Right lobe of liver (tissue), 6 donors: ENCODE results near the gene INHBE. TPM values are rescaled to one million over a fixed set of nuclear protein-coding genes. Genes with fewer than 3 reads are reported as not detected.

Experiments used
- ATAC-seq, 4 donors: fragments of 200-7000 bp; cut with Tn5 transposase; one replicate each; pipeline ENCODE4 v1.9.1; 2020; ENCODE audit warnings: mild to moderate bottlenecking in 4 of 4, moderate library complexity in 4 of 4
- DNase-seq, 3 donors: peaks; one replicate each; pipeline ENCODE4 v3.0.0-alpha.2; 2020
- H3K27ac ChIP-seq, 3 donors: fragments of 200-600 bp; one replicate each; pipeline ENCODE4 v1.8.0; 2022
- H3K27me3 ChIP-seq, 2 donors: fragments of 200-600 bp; one replicate each; pipeline ENCODE4 v1.8.0; 2022
- H3K36me3 ChIP-seq, 4 donors: fragments of 200-600 bp; sonication (generic) in 1 of 4; one replicate each; pipeline versions ENCODE4 v1.5.1 to v1.8.0; 2017 to 2022; ENCODE audit warnings: control low read depth in 1 of 4
- H3K4me1 ChIP-seq, 4 donors: fragments of 200-600 bp; sonication (generic) in 1 of 4; one replicate each; pipeline versions ENCODE4 v1.5.1 to v1.8.0; 2017 to 2022; ENCODE audit warnings: control low read depth in 1 of 4
- H3K4me3 ChIP-seq, 3 donors: fragments of 200-600 bp; one replicate each; pipeline ENCODE4 v1.8.0; 2022
- H3K9me3 ChIP-seq, 4 donors: fragments of 200-600 bp; sonication (generic) in 1 of 4; one replicate each; pipeline versions ENCODE4 v1.5.1 to v1.8.0; 2017 to 2022; ENCODE audit warnings: control low read depth in 1 of 4
- CTCF ChIP-seq, 4 donors: fragments of 200-600 bp in 3 of 4; fragments of 450-650 bp in 1 of 4; IDR thresholded peaks; one replicate each; pipeline versions ENCODE4 v1.5.1 to v1.8.0; 2016 to 2022; ENCODE audit warnings: antibody characterized with exemption in 4 of 4, mild to moderate bottlenecking in 2 of 4
- POLR2A ChIP-seq: fragments of 450-650 bp; IDR thresholded peaks from one replicate; pipeline ENCODE4 v1.6.1; 2017; ENCODE audit warnings: antibody characterized with exemption, mild to moderate bottlenecking
- WGBS: methylation state at CpG from one replicate; pipeline ENCODE4 v1.1.6; 2018; ENCODE audit warnings: low coverage, low lambda C conversion rate; ENCODE audit not compliant: insufficient coverage; ENCODE audit errors: missing lambda C conversion rate; 5-methylcytosine and 5-hydroxymethylcytosine counted together
- intact Hi-C, 2 donors: fragments of 100-400 bp; cut with DNase I; formaldehyde crosslinking; loops; one replicate each; pipeline versions ENCODE4 v1.11.2 to v1.14.1; 2022
- total RNA-seq, 6 experiments: library from RNA; depleted of rRNA in 2 of 6; stranded (reverse); fragments of >200 nt in 2 of 6; fragmentation: NEBNext Ultra II Directional in 3 of 6; extraction: Animal tissue kit (Norgen Biotek cat#: 25700) in 3 of 6; gene quantifications; one replicate each; pipeline versions ENCODE4 v1.1.0 to v1.2.4, GENCODE V29; 2016 to 2023
- donor health status: DM: no; HTN: yes; CAD: no.
- donor health status: DM: no; HTN: no; CAD: no.
- donor health status: DM: no; HTN: no; CAD: no.
- donor health status: DM: no; HTN: yes; CAD: no.
- donor health status: DM: no; HTN: yes; CAD: no.

INHBE gene
- total RNA-seq, 6 experiments from 2014 or later: 17.4 to 302 (median 150) TPM

- Histone ChIP-seq H3K27ac (no peak overlapping the region), H3K4me1 (peaks cover 0 to 13% (median 5%) of the 10 kb centered on the region in 4 donors), H3K9me3 (no peaks in the 10 kb centered on the region), H3K4me3 (no peak overlapping the region), H3K36me3 (no peaks in the 10 kb centered on the region), H3K27me3 (peaks cover 0 to 14% of the 10 kb centered on the region in 2 donors)
- WGBS: 80% methylated on average over 4 of the region's 8 CpGs
- TF ChIP-seq POLR2A (no peak), CTCF (IDR thresholded peaks at IDR 0.05) (no peak)
- DNase-seq (no peak), ATAC-seq (no peak)
- intact Hi-C loops: no loop called here
Measured at GRCh38 chr12:57474430-57474829, 19.3 kb downstream of the INHBE start.

- H3K36me3 ChIP-seq: no peaks in the 10 kb centered on the region
- WGBS: 100% methylated on average over 1 of the region's 7 CpGs
- H3K9me3 ChIP-seq: no peaks in the 10 kb centered on the region
- no peak overlapping the region for H3K4me3 ChIP-seq
- H3K27me3 ChIP-seq: peaks cover 0 to 14% of the 10 kb centered on the region in 2 donors
- ATAC-seq (no peak), DNase-seq (no peak)
- intact Hi-C loops: no loop called here
- H3K4me1 ChIP-seq: peaks cover 0 to 13% (median 5%) of the 10 kb centered on the region in 4 donors
- H3K27ac ChIP-seq: no peak overlapping the region
- no peak for TF ChIP-seq POLR2A
- TF ChIP-seq CTCF (IDR thresholded peaks at IDR 0.05): no peak
Measured at GRCh38 chr12:57474862-57475261, 19.8 kb downstream of the INHBE start.

- no peak for TF ChIP-seq CTCF (IDR thresholded peaks at IDR 0.05)
- no peak for TF ChIP-seq POLR2A
- intact Hi-C loops: no loop called here
- peak overlapping the region; percentile 25 to 42 (median 29) for H3K4me3 ChIP-seq
- WGBS: 10% methylated on average over 40 of the region's 84 CpGs
- DNase-seq (peak in 1 of 3 donors; percentile 54), ATAC-seq (peak; percentile 44 to 65 (median 54))
- H3K36me3 ChIP-seq: no peaks in the 10 kb centered on the region
- H3K4me1 ChIP-seq: peaks cover 0 to 13% (median 5%) of the 10 kb centered on the region in 4 donors
- no peak overlapping the region for H3K27ac ChIP-seq
- peaks cover 0 to 14% of the 10 kb centered on the region in 2 donors for H3K27me3 ChIP-seq
- H3K9me3 ChIP-seq: no peaks in the 10 kb centered on the region
Measured at GRCh38 chr12:57475271-57476161, 20.4 kb downstream of the INHBE start.

GRCh38 chr12:57476162-57476992 lies 21.3 kb downstream of the INHBE start:
- no peak for TF ChIP-seq POLR2A
- peak in 2 of 4 donors; percentile 12 to 25 for TF ChIP-seq CTCF (IDR thresholded peaks at IDR 0.05)
- no peaks in the 10 kb centered on the region for H3K36me3 ChIP-seq
- intact Hi-C loops: no loop called here
- no peaks in the 10 kb centered on the region for H3K9me3 ChIP-seq
- DNase-seq (peak in 1 of 3 donors; percentile 42), ATAC-seq (peak; percentile 2 to 11 (median 6))
- 23% methylated on average over 25 of the region's 29 CpGs for WGBS
- peak overlapping the region; percentile 26 to 73 (median 66) for H3K27ac ChIP-seq
- H3K4me3 ChIP-seq: peak overlapping the region; percentile 25 to 42 (median 29)
- peaks cover 0 to 14% of the 10 kb centered on the region in 2 donors for H3K27me3 ChIP-seq
- H3K4me1 ChIP-seq: peaks cover 0 to 13% (median 5%) of the 10 kb centered on the region in 4 donors
